Measurements from ENCODE around the gene GTF2F1. TPM values are rescaled to one million over a fixed set of nuclear protein-coding genes. Genes with fewer than 3 reads are reported as not detected.

The GTF2F1 gene
- total and polyA plus RNA-seq, 4 donors, result 7.4 to 24.4 (median 16.8) TPM

Small RNA genes within 50 kb of the gene (small RNA-seq; reads per million reads assigned to genes)
- not detected for gene MIR6790
- gene MIR6885, result not detected

Other genes starting within 250 kb of the GTF2F1 start
- gene MLLT1, start 113.2 kb downstream of the GTF2F1 start, total RNA-seq, result 1 to 10 TPM; 2.1 to 6.9 TPM
- 10 to 100 TPM in 1 of 2 donors, 1 to 10 TPM in 1; 7.7 to 15.6 TPM for gene MLLT1, start 113.2 kb downstream of the GTF2F1 start, polyA plus RNA-seq
- not detected for gene ACER1, start 59.6 kb downstream of the GTF2F1 start, total RNA-seq
- gene ACER1, start 59.6 kb downstream of the GTF2F1 start, polyA plus RNA-seq, result under 1 TPM in 1 of 2 donors, not detected in 1; 0.07 TPM
- 10 to 100 TPM; 25.6 to 33.9 TPM for gene CLPP, start 31.6 kb downstream of the GTF2F1 start, total RNA-seq
- 10 to 100 TPM; 54.6 to 78.0 TPM for gene CLPP, start 31.6 kb downstream of the GTF2F1 start, polyA plus RNA-seq
- gene ALKBH7, start 20.4 kb downstream of the GTF2F1 start, total RNA-seq, result 10 to 100 TPM; 29.9 to 35.5 TPM
- gene ALKBH7, start 20.4 kb downstream of the GTF2F1 start, polyA plus RNA-seq, result 10 to 100 TPM; 66.8 to 99.7 TPM
- gene PSPN, start 17.2 kb downstream of the GTF2F1 start, total RNA-seq, result under 1 TPM; 0.61 to 0.75 TPM
- under 1 TPM; 0.51 to 0.63 TPM for gene PSPN, start 17.2 kb downstream of the GTF2F1 start, polyA plus RNA-seq
- 100 to 1,000 TPM in 1 of 2 donors, 10 to 100 TPM in 1; 58.7 to 132 TPM for gene KHSRP, start 31.6 kb upstream of the GTF2F1 start, total RNA-seq
- 10 to 100 TPM in 1 of 2 donors, 1 to 10 TPM in 1; 8.0 to 73.6 TPM for gene KHSRP, start 31.6 kb upstream of the GTF2F1 start, polyA plus RNA-seq
- under 1 TPM in 1 of 2 donors, not detected in 1; 0.14 TPM for gene SLC25A41, start 40.6 kb upstream of the GTF2F1 start, total RNA-seq
- under 1 TPM in 1 of 2 donors, not detected in 1; 0.16 TPM for gene SLC25A41, start 40.6 kb upstream of the GTF2F1 start, polyA plus RNA-seq
- gene SLC25A23, start 66.6 kb upstream of the GTF2F1 start, total RNA-seq, result 10 to 100 TPM; 25.3 to 34.6 TPM
- gene SLC25A23, start 66.6 kb upstream of the GTF2F1 start, polyA plus RNA-seq, result 10 to 100 TPM in 1 of 2 donors, 1 to 10 TPM in 1; 9.3 to 20.0 TPM
- 10 to 100 TPM; 23.5 to 34.3 TPM for gene CRB3, start 71.1 kb upstream of the GTF2F1 start, total RNA-seq
- gene CRB3, start 71.1 kb upstream of the GTF2F1 start, polyA plus RNA-seq, result 10 to 100 TPM; 19.2 to 38.7 TPM
- 1 to 10 TPM; 1.1 to 1.4 TPM for gene DENND1C, start 88.6 kb upstream of the GTF2F1 start, total RNA-seq
- gene DENND1C, start 88.6 kb upstream of the GTF2F1 start, polyA plus RNA-seq, result 1 to 10 TPM in 1 of 2 donors, under 1 TPM in 1; 0.99 to 1.5 TPM
- 1 to 10 TPM in 1 of 2 donors, under 1 TPM in 1; 0.25 to 1.6 TPM for gene TUBB4A, start 109.1 kb upstream of the GTF2F1 start, total RNA-seq
- gene TUBB4A, start 109.1 kb upstream of the GTF2F1 start, polyA plus RNA-seq, result 1 to 10 TPM in 1 of 2 donors, under 1 TPM in 1; 0.28 to 1.9 TPM
- under 1 TPM in 1 of 2 donors, not detected in 1; 0.08 TPM for gene TNFSF9, start 137.9 kb upstream of the GTF2F1 start, total RNA-seq
- gene TNFSF9, start 137.9 kb upstream of the GTF2F1 start, polyA plus RNA-seq, result under 1 TPM in 1 of 2 donors, not detected in 1; 0.12 TPM
- not detected for gene CD70, start 198.0 kb upstream of the GTF2F1 start, total RNA-seq
- not detected for gene CD70, start 198.0 kb upstream of the GTF2F1 start, polyA plus RNA-seq

Measured in liver (tissue), 5 donors.